PC-9 (cell line): ENCODE data around the gene PVALEF.

Source experiments
- CTCF ChIP-seq: fragments of 200-600 bp; sonication (generic); conservative IDR thresholded peaks from 2 replicates; pipeline ENCODE4 v1.6.1; 2017; ENCODE audit warnings: mixed run types, antibody characterized with exemption, mild to moderate bottlenecking, moderate library complexity
- EZH2 ChIP-seq: fragments of 200-600 bp; sonication (generic); IDR thresholded peaks from 2 replicates; pipeline ENCODE4 v1.8.0; 2017; ENCODE audit warnings: antibody characterized with exemption, low read depth

GRCh38 chr17:81132770-81133723, 32.3 kb upstream of the PVALEF start:
- no peak for TF ChIP-seq CTCF
- TF ChIP-seq EZH2: no peak
